ENCODE results near the gene IGLL5. TPM values are rescaled to one million over a fixed set of nuclear protein-coding genes. Genes with fewer than 3 reads are reported as not detected.

The IGLL5 gene
- polyA plus RNA-seq, 1 donor (not counting 4 experiments of a cell fraction or from before 2014, with no cell fraction given) = not detected

- Histone ChIP-seq H3K36me3 (ENCODE audit: control insufficient read depth in 2 of 2, extremely low read depth in 1 of 2, insufficient read depth in 2 of 2, low read length in 2 of 2) (no peaks in the 10 kb centered on the region), H3K79me2 (ENCODE audit: control insufficient read depth, insufficient read depth, low read length) (no peaks in the 10 kb centered on the region), H3K4me1 (ENCODE audit: control insufficient read depth, extremely low read depth, insufficient read depth, low read length) (no peaks in the 10 kb centered on the region), H3K27me3 (ENCODE audit: control insufficient read depth, extremely low read depth, insufficient read depth, low read length) (no peaks in the 10 kb centered on the region), H3K4me3 (ENCODE audit: control insufficient read depth in 2 of 3, extremely low read depth in 1 of 3, insufficient read depth in 2 of 3, low read depth in 1 of 3, low read length in 3 of 3) (no peak overlapping the region), H3K9me1 (ENCODE audit: control insufficient read depth, extremely low read depth, insufficient read depth, low read length) (no peaks in the 10 kb centered on the region), H2AFZ (ENCODE audit: control insufficient read depth, low read length) (no peak overlapping the region), H3K27ac (ENCODE audit: control insufficient read depth, insufficient read depth, low read length) (no peak overlapping the region), H4K20me1 (ENCODE audit: control insufficient read depth, extremely low read depth, insufficient read depth, low read length) (no peaks in the 10 kb centered on the region), H3K9ac (ENCODE audit: control insufficient read depth, extremely low read depth, insufficient read depth, low read length) (no peak overlapping the region), H3K4me2 (ENCODE audit: control insufficient read depth, extremely low read depth, insufficient read depth, low read depth, low read length) (no peak overlapping the region), H3K9me3 (ENCODE audit: control insufficient read depth, low read depth, low read length) (no peaks in the 10 kb centered on the region)
- TF ChIP-seq EZH2 (IDR thresholded peaks at IDR 0.05; ENCODE audit: low read length) = no peak
- TF ChIP-seq, protein P1, sequence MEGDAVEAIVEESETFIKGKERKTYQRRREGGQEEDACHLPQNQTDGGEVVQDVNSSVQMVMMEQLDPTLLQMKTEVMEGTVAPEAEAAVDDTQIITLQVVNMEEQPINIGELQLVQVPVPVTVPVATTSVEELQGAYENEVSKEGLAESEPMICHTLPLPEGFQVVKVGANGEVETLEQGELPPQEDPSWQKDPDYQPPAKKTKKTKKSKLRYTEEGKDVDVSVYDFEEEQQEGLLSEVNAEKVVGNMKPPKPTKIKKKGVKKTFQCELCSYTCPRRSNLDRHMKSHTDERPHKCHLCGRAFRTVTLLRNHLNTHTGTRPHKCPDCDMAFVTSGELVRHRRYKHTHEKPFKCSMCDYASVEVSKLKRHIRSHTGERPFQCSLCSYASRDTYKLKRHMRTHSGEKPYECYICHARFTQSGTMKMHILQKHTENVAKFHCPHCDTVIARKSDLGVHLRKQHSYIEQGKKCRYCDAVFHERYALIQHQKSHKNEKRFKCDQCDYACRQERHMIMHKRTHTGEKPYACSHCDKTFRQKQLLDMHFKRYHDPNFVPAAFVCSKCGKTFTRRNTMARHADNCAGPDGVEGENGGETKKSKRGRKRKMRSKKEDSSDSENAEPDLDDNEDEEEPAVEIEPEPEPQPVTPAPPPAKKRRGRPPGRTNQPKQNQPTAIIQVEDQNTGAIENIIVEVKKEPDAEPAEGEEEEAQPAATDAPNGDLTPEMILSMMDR (optimal IDR thresholded peaks at IDR 0.05 in 1 of 3, IDR thresholded peaks at IDR 0.05 in 1 of 3, conservative IDR thresholded peaks at IDR 0.05 in 1 of 3; ENCODE audit: extremely low read depth in 1 of 3, insufficient read depth in 2 of 3, low read length in 3 of 3) = no peak
- no peak for FAIRE-seq
- dilution Hi-C loops (cut with MboI; ENCODE audit: extremely low pct_ligation_motif_present, low sequenced_read_pairs) = no loop called here
- DNase-seq (ENCODE audit: low read depth, low spot score) = no peak
Observed at GRCh38 chr22:22936180-22936914, 48.7 kb downstream of the IGLL5 start.

GRCh38 chr22:22936915-22937656 is 49.5 kb downstream of the IGLL5 start:
- DNase-seq (ENCODE audit: low read depth, low spot score) (no peak), FAIRE-seq (no peak)
- H3K9me3 ChIP-seq (ENCODE audit: control insufficient read depth, low read depth, low read length) = no peaks in the 10 kb centered on the region
- no peaks in the 10 kb centered on the region for H4K20me1 ChIP-seq (ENCODE audit: control insufficient read depth, extremely low read depth, insufficient read depth, low read length)
- H3K4me1 ChIP-seq (ENCODE audit: control insufficient read depth, extremely low read depth, insufficient read depth, low read length) = no peaks in the 10 kb centered on the region
- no peak overlapping the region for H2AFZ ChIP-seq (ENCODE audit: control insufficient read depth, low read length)
- H3K4me3 ChIP-seq (ENCODE audit: control insufficient read depth in 2 of 3, extremely low read depth in 1 of 3, insufficient read depth in 2 of 3, low read depth in 1 of 3, low read length in 3 of 3) = no peak overlapping the region
- H3K27ac ChIP-seq (ENCODE audit: control insufficient read depth, insufficient read depth, low read length) = no peak overlapping the region
- no peaks in the 10 kb centered on the region for H3K79me2 ChIP-seq (ENCODE audit: control insufficient read depth, insufficient read depth, low read length)
- H3K4me2 ChIP-seq (ENCODE audit: control insufficient read depth, extremely low read depth, insufficient read depth, low read depth, low read length) = no peak overlapping the region
- TF ChIP-seq, protein P1 (optimal IDR thresholded peaks at IDR 0.05 in 1 of 3, IDR thresholded peaks at IDR 0.05 in 1 of 3, conservative IDR thresholded peaks at IDR 0.05 in 1 of 3; ENCODE audit: extremely low read depth in 1 of 3, insufficient read depth in 2 of 3, low read length in 3 of 3) = no peak
- no peak for TF ChIP-seq EZH2 (IDR thresholded peaks at IDR 0.05; ENCODE audit: low read length)
- H3K36me3 ChIP-seq (ENCODE audit: control insufficient read depth in 2 of 2, extremely low read depth in 1 of 2, insufficient read depth in 2 of 2, low read length in 2 of 2) = no peaks in the 10 kb centered on the region
- H3K9ac ChIP-seq (ENCODE audit: control insufficient read depth, extremely low read depth, insufficient read depth, low read length) = no peak overlapping the region
- dilution Hi-C loops (cut with MboI; ENCODE audit: extremely low pct_ligation_motif_present, low sequenced_read_pairs) = no loop called here
- H3K9me1 ChIP-seq (ENCODE audit: control insufficient read depth, extremely low read depth, insufficient read depth, low read length) = no peaks in the 10 kb centered on the region
- no peaks in the 10 kb centered on the region for H3K27me3 ChIP-seq (ENCODE audit: control insufficient read depth, extremely low read depth, insufficient read depth, low read length)
